HFFc6 (cell line): Measurements from ENCODE around the gene GALNT7. TPM values are rescaled to one million over a fixed set of nuclear protein-coding genes. Genes with fewer than 3 reads are reported as not detected.

Source experiments
- DNase-seq: peaks from one replicate; pipeline ENCODE4 v3.0.0-alpha.2; 2018
- H3K27ac Mint-ChIP-seq: 2 replicates; pipeline ENCODE4 v1.8.0; 2020; ENCODE audit warnings: mild to moderate bottlenecking, mixed read lengths
- H3K27me3 Mint-ChIP-seq: 2 replicates; pipeline ENCODE4 v1.8.0; 2021; ENCODE audit warnings: mild to moderate bottlenecking, moderate library complexity, mixed read lengths; ENCODE audit not compliant: insufficient read depth
- H3K36me3 Mint-ChIP-seq: 2 replicates; pipeline ENCODE4 v1.8.0; 2021; ENCODE audit warnings: low read depth, mixed read lengths
- H3K4me1 Mint-ChIP-seq: 2 replicates; pipeline ENCODE4 v1.8.0; 2020; ENCODE audit warnings: low read depth, mixed read lengths
- H3K4me3 Mint-ChIP-seq: 2 replicates; pipeline ENCODE4 v1.8.0; 2020; ENCODE audit warnings: mild to moderate bottlenecking, moderate library complexity, mixed read lengths
- H3K9me3 Mint-ChIP-seq: 2 replicates; pipeline ENCODE4 v1.8.0; 2020; ENCODE audit warnings: mild to moderate bottlenecking, mixed read lengths
- total RNA-seq, 6 experiments: library from RNA; stranded (reverse); fragmentation: NEBNext Ultra II Directional; extraction: Animal tissue kit (Norgen Biotek cat#: 25700); gene quantifications; 2 replicates in 1 of 6; 3 replicates in 5 of 6; pipeline ENCODE4 v1.2.3, GENCODE V29; 2021
- TF ChIP-seq, protein P1 (sequence below): fragments of 200-600 bp; sonication (generic); IDR thresholded peaks from 2 replicates; pipeline ENCODE4 v1.5.0; 2021; ENCODE audit warnings: antibody characterized with exemption, mild to moderate bottlenecking

Gene GALNT7
- total RNA-seq, 6 experiments from 2014 or later, result 10.9 to 24.3 (median 23.0) TPM

DNA sequence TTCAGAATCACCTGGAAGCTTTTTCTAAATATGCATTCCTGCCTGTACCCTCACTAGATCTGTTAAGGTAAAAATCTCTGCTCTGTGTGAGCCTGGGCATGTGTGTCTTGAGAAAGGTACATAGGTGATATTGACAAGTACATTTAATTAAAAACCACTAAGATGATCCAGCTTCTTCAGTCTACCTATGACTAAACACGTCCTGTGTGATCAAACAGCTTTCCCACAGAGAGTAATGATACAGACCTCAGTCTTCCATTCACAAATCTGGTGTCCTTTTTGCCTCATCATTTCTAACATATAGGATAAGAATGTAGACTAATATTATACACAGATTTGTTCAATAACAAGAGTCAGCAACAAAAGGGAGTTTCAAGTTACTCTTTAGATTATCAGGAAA, 42.6 kb downstream of the GALNT7 start:
- Mint-ChIP-seq H3K27me3 (peaks cover 4% of the 10 kb centered on the region), H3K4me1 (peaks cover 30% of the 10 kb centered on the region), H3K27ac (no peak overlapping the region), H3K9me3 (no peaks in the 10 kb centered on the region), H3K36me3 (no peaks in the 10 kb centered on the region), H3K4me3 (no peak overlapping the region)
- DNase-seq, result no peak
- TF ChIP-seq, protein P1, sequence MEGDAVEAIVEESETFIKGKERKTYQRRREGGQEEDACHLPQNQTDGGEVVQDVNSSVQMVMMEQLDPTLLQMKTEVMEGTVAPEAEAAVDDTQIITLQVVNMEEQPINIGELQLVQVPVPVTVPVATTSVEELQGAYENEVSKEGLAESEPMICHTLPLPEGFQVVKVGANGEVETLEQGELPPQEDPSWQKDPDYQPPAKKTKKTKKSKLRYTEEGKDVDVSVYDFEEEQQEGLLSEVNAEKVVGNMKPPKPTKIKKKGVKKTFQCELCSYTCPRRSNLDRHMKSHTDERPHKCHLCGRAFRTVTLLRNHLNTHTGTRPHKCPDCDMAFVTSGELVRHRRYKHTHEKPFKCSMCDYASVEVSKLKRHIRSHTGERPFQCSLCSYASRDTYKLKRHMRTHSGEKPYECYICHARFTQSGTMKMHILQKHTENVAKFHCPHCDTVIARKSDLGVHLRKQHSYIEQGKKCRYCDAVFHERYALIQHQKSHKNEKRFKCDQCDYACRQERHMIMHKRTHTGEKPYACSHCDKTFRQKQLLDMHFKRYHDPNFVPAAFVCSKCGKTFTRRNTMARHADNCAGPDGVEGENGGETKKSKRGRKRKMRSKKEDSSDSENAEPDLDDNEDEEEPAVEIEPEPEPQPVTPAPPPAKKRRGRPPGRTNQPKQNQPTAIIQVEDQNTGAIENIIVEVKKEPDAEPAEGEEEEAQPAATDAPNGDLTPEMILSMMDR, result no peak

DNA sequence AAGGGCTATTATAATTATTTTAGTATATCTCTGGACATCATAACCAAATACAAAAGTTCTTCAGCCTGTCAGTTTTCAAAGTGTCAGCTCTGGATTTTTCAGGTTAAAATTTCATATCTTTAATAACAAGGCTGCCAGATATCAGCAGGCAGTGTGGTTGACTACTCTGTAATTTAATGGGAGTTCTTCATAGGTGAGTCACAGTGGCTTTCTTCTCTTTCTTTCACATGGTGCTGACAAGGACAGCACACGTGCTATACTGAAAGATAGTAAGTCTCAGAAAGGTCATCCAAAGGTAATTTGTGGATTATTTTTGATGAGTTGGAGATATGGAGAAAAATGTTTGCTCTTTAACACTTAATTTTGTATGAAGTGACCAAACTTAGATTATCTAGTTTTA, 43.2 kb downstream of the GALNT7 start:
- TF ChIP-seq, protein P1, result no peak
- H3K36me3 Mint-ChIP-seq, result no peaks in the 10 kb centered on the region
- peak; percentile 68 for DNase-seq
- no peaks in the 10 kb centered on the region for H3K9me3 Mint-ChIP-seq
- peaks cover 30% of the 10 kb centered on the region for H3K4me1 Mint-ChIP-seq
- H3K27me3 Mint-ChIP-seq, result peaks cover 3% of the 10 kb centered on the region
- no peak overlapping the region for H3K4me3 Mint-ChIP-seq
- no peak overlapping the region for H3K27ac Mint-ChIP-seq

DNA sequence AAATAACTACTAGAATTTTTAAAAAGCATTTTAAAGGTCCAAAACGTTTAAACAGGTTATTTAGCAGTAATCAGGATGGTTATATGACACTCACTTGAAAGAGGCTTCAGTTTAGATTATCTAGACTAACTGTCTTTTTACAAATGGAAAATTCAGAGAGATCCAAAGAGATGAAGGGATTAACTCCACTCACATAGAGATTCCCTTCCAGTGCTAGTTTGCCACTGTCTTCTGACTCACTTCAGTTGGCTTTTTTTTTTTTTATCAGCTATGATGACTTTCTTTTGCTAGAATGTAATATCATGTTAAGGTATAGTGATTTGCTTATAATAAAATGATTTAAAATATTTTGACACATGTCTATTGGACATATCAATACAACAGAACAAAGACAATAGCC, 43.8 kb downstream of the GALNT7 start:
- Mint-ChIP-seq H3K9me3 (no peaks in the 10 kb centered on the region), H3K27me3 (peaks cover 3% of the 10 kb centered on the region), H3K27ac (no peak overlapping the region), H3K4me3 (no peak overlapping the region), H3K4me1 (peaks cover 35% of the 10 kb centered on the region), H3K36me3 (no peaks in the 10 kb centered on the region)
- TF ChIP-seq, protein P1, result no peak
- no peak for DNase-seq

DNA sequence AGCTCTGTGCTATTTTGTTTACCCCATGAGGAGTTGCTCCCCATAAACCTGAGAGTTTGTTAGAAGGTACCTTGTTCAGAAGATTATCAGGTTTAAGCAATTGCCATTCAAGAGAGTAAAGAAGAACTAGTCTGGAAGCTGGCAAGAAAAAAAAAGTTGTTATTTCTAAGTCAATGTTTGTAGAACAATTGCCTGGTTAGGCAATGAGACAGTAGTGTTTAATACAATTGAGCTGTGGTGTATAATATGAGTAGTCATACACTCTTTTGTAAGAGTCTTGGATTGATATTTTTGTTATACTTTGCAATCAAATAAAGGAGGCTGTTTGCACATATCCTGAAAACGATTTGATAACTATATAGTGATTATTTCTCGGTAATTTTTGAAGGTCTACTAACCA, 44.7 kb downstream of the GALNT7 start:
- H3K27me3 Mint-ChIP-seq, result peaks cover 3% of the 10 kb centered on the region
- no peaks in the 10 kb centered on the region for H3K9me3 Mint-ChIP-seq
- TF ChIP-seq, protein P1, result no peak
- H3K4me3 Mint-ChIP-seq, result no peak overlapping the region
- no peak for DNase-seq
- peaks cover 44% of the 10 kb centered on the region for H3K4me1 Mint-ChIP-seq
- no peaks in the 10 kb centered on the region for H3K36me3 Mint-ChIP-seq
- H3K27ac Mint-ChIP-seq, result no peak overlapping the region

DNA sequence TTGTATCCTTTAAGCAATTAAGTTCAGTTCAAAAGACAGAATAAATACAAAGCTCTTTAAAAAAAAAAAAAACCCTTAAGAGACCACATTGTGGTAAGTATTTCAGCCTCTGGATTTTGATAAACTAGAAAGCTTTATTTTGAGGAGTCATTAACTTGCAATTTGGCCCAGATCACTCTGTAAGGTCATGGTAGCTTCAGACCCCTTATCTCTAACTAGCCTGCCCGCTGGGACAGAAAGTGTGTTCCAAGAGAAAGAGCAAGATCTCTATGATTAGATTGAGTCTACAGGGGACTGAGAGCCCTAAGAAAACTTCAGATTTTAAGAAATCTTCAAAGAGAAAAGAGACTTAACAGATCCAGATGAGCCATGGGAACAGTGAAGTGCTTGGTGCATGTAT, 45.6 kb downstream of the GALNT7 start:
- Mint-ChIP-seq H3K9me3 (no peaks in the 10 kb centered on the region), H3K27me3 (peaks cover 3% of the 10 kb centered on the region), H3K4me3 (no peak overlapping the region), H3K4me1 (peaks cover 53% of the 10 kb centered on the region), H3K27ac (no peak overlapping the region), H3K36me3 (no peaks in the 10 kb centered on the region)
- no peak for DNase-seq
- TF ChIP-seq, protein P1, result no peak

DNA sequence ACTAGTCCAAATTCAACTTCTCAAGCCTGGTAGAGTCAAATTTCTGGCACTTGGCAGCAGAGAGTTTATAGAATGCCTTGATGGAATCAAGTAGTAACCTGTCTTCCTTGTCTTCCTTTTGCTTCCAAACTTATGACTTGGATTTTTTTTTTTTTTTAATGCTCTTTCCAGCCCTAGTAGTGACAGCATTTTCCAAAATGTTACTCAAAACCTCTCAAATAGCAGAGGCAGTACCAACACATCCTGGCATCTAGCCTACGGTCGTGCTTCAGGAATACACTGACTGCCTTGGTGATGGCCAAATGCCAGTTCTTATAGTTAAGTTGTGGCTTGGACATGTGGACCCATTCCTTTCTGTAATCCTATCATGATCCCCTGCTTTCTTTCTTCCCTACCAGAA, 46.0 kb downstream of the GALNT7 start:
- DNase-seq, result no peak
- Mint-ChIP-seq H3K4me1 (peaks cover 58% of the 10 kb centered on the region), H3K36me3 (no peaks in the 10 kb centered on the region), H3K27ac (no peak overlapping the region), H3K9me3 (no peaks in the 10 kb centered on the region), H3K27me3 (peaks cover 3% of the 10 kb centered on the region; the same call in 1 of the 2 replicates), H3K4me3 (no peak overlapping the region)
- TF ChIP-seq, protein P1, result no peak
